Trophoblast cell (in vitro differentiated cells and primary cell): ENCODE data around the gene PML.
A peak's percentile ranks its signal among the peaks of the same experiment; 100 is the strongest.

Source experiments
- DNase-seq, 2 donors: peaks; one replicate each; pipeline ENCODE4 v3.0.0-alpha.2; 2016
- H2AFZ ChIP-seq: 2 replicates; pipeline ENCODE4 v1.6.1; 2013; ENCODE audit warnings: low read length, moderate library complexity, mild to moderate bottlenecking; ENCODE audit not compliant: insufficient read depth, poor library complexity
- H2AK5ac ChIP-seq: 2 replicates; pipeline ENCODE4 v1.6.1; 2013; ENCODE audit warnings: mild to moderate bottlenecking, low read length
- H2BK120ac ChIP-seq: 2 replicates; pipeline ENCODE4 v1.6.1; 2013; ENCODE audit warnings: low read length, mild to moderate bottlenecking, moderate library complexity; ENCODE audit not compliant: insufficient read depth, poor library complexity
- H2BK12ac ChIP-seq: 2 replicates; pipeline ENCODE4 v1.6.1; 2013; ENCODE audit warnings: mild to moderate bottlenecking, low read length, moderate library complexity
- H2BK5ac ChIP-seq: 2 replicates; pipeline ENCODE4 v1.6.1; 2013; ENCODE audit warnings: low read length, low read depth, moderate library complexity, mild to moderate bottlenecking; ENCODE audit not compliant: poor library complexity
- H3K14ac ChIP-seq: 2 replicates; pipeline ENCODE4 v1.6.1; 2013; ENCODE audit warnings: mild to moderate bottlenecking, low read length
- H3K18ac ChIP-seq: 2 replicates; pipeline ENCODE4 v1.6.1; 2013; ENCODE audit warnings: mild to moderate bottlenecking, low read length
- H3K23ac ChIP-seq: 2 replicates; pipeline ENCODE4 v1.6.1; 2013; ENCODE audit warnings: low read length
- H3K27ac ChIP-seq: 2 replicates; pipeline ENCODE4 v1.5.1; 2013; ENCODE audit warnings: low read depth, mild to moderate bottlenecking, inconsistent platforms, low read length, moderate library complexity
- H3K27me3 ChIP-seq: 2 replicates; pipeline ENCODE4 v1.6.1; 2013; ENCODE audit warnings: inconsistent platforms, mild to moderate bottlenecking, low read length, moderate library complexity; ENCODE audit not compliant: insufficient read depth
- H3K36me3 ChIP-seq, 2 experiments: 1 replicate in 1 of 2; 2 replicates in 1 of 2; pipeline ENCODE4 v1.6.1; 2013; ENCODE audit warnings: low read length in 2 of 2, mild to moderate bottlenecking in 2 of 2, moderate library complexity in 1 of 2; ENCODE audit not compliant: insufficient read depth in 2 of 2, control insufficient read depth in 1 of 2
- H3K4ac ChIP-seq: 2 replicates; pipeline ENCODE4 v1.6.1; 2013; ENCODE audit warnings: low read depth, mild to moderate bottlenecking, low read length, moderate library complexity
- H3K4me1 ChIP-seq, 2 experiments: 1 replicate in 1 of 2; 2 replicates in 1 of 2; pipeline ENCODE4 v1.6.1; 2013; ENCODE audit warnings: low read length in 2 of 2, mild to moderate bottlenecking in 2 of 2, moderate library complexity in 1 of 2; ENCODE audit not compliant: insufficient read depth in 2 of 2, control insufficient read depth in 1 of 2
- H3K4me2 ChIP-seq: 2 replicates; pipeline ENCODE4 v1.6.1; 2013; ENCODE audit warnings: inconsistent platforms, mild to moderate bottlenecking, low read length, moderate library complexity
- H3K4me3 ChIP-seq: 2 replicates; pipeline ENCODE4 v1.5.1; 2013; ENCODE audit warnings: mild to moderate bottlenecking, low read depth, low read length, inconsistent platforms
- H3K79me1 ChIP-seq: one replicate; pipeline ENCODE4 v1.6.1; 2013; ENCODE audit warnings: low read length
- H3K79me2 ChIP-seq: 2 replicates; pipeline ENCODE4 v1.6.1; 2013; ENCODE audit warnings: low read length, mild to moderate bottlenecking; ENCODE audit not compliant: control insufficient read depth, insufficient read depth, poor library complexity
- H3K9ac ChIP-seq: 2 replicates; pipeline ENCODE4 v1.6.1; 2013; ENCODE audit warnings: mild to moderate bottlenecking, low read length
- H3K9me3 ChIP-seq: 2 replicates; pipeline ENCODE4 v1.6.1; 2013; ENCODE audit warnings: low read depth, mild to moderate bottlenecking, control low read depth, inconsistent platforms, low read length; ENCODE audit not compliant: insufficient read depth
- H4K12ac ChIP-seq: 2 replicates; pipeline ENCODE4 v1.6.1; 2013; ENCODE audit warnings: low read depth, mild to moderate bottlenecking, low read length, moderate library complexity
- H4K8ac ChIP-seq: 2 replicates; pipeline ENCODE4 v1.6.1; 2013; ENCODE audit warnings: low read depth, mild to moderate bottlenecking, low read length, moderate library complexity
- H4K91ac ChIP-seq: one replicate; pipeline ENCODE4 v1.6.1; 2013; ENCODE audit warnings: low read depth, mild to moderate bottlenecking, low read length, moderate library complexity
- WGBS: extraction: QIAGEN DNeasy Blood & Tissue Kit; methylation state at CpG from one replicate; pipeline ENCODE4 v1.1.7; 2013; ENCODE audit warnings: missing lambda C conversion rate; ENCODE audit not compliant: insufficient read length, insufficient coverage; ENCODE audit errors: extremely low coverage; 5-methylcytosine and 5-hydroxymethylcytosine counted together

Gene PML

DNA sequence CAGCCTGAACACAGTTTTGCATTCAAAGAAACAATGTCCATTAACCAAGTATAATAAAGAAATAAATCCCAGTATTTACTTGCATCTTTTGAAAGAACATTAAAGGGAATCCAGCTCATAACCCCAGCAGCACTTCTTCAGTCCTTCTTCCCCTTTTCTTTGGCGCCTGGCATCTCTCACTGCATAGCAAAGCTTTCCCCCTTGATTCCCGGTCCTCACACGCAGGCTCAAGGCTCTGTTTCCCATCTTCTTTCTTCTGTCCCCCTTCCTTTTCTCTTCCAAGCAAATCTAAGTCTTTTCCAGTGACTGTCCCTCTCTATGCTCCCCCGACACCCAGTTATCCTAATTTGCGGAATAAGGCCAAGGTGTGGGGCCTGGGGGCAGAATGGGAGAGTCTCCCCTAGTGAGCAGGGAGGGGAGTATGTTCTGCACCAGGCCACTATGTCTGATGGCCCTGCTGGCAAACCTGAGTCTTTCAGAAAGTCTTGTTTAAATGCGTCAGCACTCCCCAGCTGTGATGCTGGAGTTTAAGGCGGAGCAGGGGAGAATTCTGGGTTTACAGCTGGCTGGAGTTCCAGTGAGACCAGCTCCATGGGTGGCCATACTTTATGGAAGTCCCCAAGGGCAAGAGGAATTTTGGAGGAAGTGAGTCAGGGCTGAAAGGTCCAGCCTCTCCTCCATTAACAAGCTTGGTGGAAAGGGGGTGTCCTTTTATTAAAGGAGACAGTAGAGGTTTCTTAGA is 45.8 kb downstream of the PML start:
- no peak overlapping the region for H3K23ac ChIP-seq
- H2BK120ac ChIP-seq, result no peak overlapping the region
- H3K9me3 ChIP-seq, result peaks cover 2% of the 10 kb centered on the region
- peaks cover 4 to 8% of the 10 kb centered on the region in 2 experiments for H3K36me3 ChIP-seq
- no peak overlapping the region for H3K9ac ChIP-seq
- H3K27ac ChIP-seq, result no peak overlapping the region
- no peak overlapping the region for H4K12ac ChIP-seq
- H3K14ac ChIP-seq, result no peak overlapping the region
- H3K79me2 ChIP-seq, result no peaks in the 10 kb centered on the region
- H3K27me3 ChIP-seq, result no peaks in the 10 kb centered on the region
- H3K4me1 ChIP-seq, result no peaks in the 10 kb centered on the region
- no peak overlapping the region for H4K8ac ChIP-seq
- H3K79me1 ChIP-seq, result no peaks in the 10 kb centered on the region
- H4K91ac ChIP-seq, result no peak overlapping the region
- DNase-seq, result peak in 1 of 2 donors; percentile 16
- H2AFZ ChIP-seq, result no peak overlapping the region
- no peak overlapping the region for H2BK12ac ChIP-seq
- H3K4me3 ChIP-seq, result no peak overlapping the region
- no peak overlapping the region for H3K4ac ChIP-seq
- no CpG with 5 or more reads among the region's 7 CpGs for WGBS
- H2BK5ac ChIP-seq, result no peak overlapping the region
- H3K4me2 ChIP-seq, result no peak overlapping the region
- no peak overlapping the region for H2AK5ac ChIP-seq
- no peak overlapping the region for H3K18ac ChIP-seq

DNA sequence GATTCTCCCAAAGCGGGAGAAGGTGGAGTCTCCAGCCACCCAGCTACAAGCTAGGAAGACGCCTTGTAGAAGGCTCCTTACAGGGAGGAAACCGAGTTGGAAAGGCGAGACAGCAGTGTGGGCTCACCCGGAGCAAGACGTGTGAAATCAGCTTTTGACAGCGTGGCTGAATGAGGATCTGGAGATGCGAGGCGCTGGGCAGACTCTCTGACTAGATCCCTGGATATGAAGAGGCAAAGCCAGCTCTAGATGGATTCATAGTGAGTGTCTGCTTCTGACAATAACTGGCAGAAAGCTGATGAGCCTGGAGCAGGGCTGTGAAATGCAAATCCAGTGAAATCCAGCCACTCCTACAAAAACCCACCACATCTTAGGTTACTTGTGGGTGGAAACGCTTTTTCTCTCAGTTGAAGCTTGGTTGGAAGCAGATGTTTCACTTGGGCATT is 46.8 kb downstream of the PML start:
- WGBS, result no CpG with 5 or more reads among the region's 10 CpGs
- no peak for DNase-seq

GRCh38 chr15:74041777-74042435 is 47.4 kb downstream of the PML start:
- no peak for DNase-seq
- no peak overlapping the region for H3K4me3 ChIP-seq
- no peak overlapping the region for H2AK5ac ChIP-seq
- H3K36me3 ChIP-seq, result no peaks in the 10 kb centered on the region
- no peaks in the 10 kb centered on the region for H3K79me2 ChIP-seq
- no peaks in the 10 kb centered on the region for H3K79me1 ChIP-seq
- H3K27me3 ChIP-seq, result no peaks in the 10 kb centered on the region
- no peak overlapping the region for H2AFZ ChIP-seq
- H3K9me3 ChIP-seq, result peaks cover 2% of the 10 kb centered on the region
- WGBS, result no CpG with 5 or more reads among the region's 8 CpGs
- H3K18ac ChIP-seq, result no peak overlapping the region
- no peak overlapping the region for H3K9ac ChIP-seq
- no peak overlapping the region for H2BK12ac ChIP-seq
- H3K4me1 ChIP-seq, result no peaks in the 10 kb centered on the region
- H4K8ac ChIP-seq, result no peak overlapping the region
- H3K4me2 ChIP-seq, result no peak overlapping the region
- no peak overlapping the region for H4K12ac ChIP-seq
- no peak overlapping the region for H3K4ac ChIP-seq
- no peak overlapping the region for H2BK120ac ChIP-seq
- H2BK5ac ChIP-seq, result no peak overlapping the region
- H4K91ac ChIP-seq, result no peak overlapping the region
- no peak overlapping the region for H3K14ac ChIP-seq
- H3K23ac ChIP-seq, result no peak overlapping the region
- no peak overlapping the region for H3K27ac ChIP-seq

More for the DNA sequence above, 46.8 kb downstream of the PML start:
- Histone ChIP-seq H2AK5ac (no peak overlapping the region), H3K23ac (no peak overlapping the region), H3K27ac (no peak overlapping the region), H3K27me3 (no peaks in the 10 kb centered on the region), H3K4me1 (no peaks in the 10 kb centered on the region), H3K18ac (no peak overlapping the region), H2BK12ac (no peak overlapping the region), H3K79me1 (no peaks in the 10 kb centered on the region), H3K4me2 (no peak overlapping the region), H3K79me2 (no peaks in the 10 kb centered on the region), H4K8ac (no peak overlapping the region), H3K4me3 (no peak overlapping the region), H3K4ac (no peak overlapping the region), H2BK120ac (no peak overlapping the region), H2AFZ (no peak overlapping the region), H2BK5ac (no peak overlapping the region), H3K14ac (no peak overlapping the region), H3K9ac (no peak overlapping the region), H3K36me3 (no peaks in the 10 kb centered on the region), H4K91ac (no peak overlapping the region), H3K9me3 (peaks cover 2% of the 10 kb centered on the region), H4K12ac (no peak overlapping the region)

- Histone ChIP-seq H3K4me1 (no peaks in the 10 kb centered on the region), H4K8ac (no peak overlapping the region), H4K91ac (no peak overlapping the region), H3K4me3 (no peak overlapping the region), H2AFZ (no peak overlapping the region), H4K12ac (no peak overlapping the region), H3K14ac (no peak overlapping the region), H3K79me2 (no peaks in the 10 kb centered on the region), H3K27me3 (no peaks in the 10 kb centered on the region), H2BK12ac (no peak overlapping the region), H2BK120ac (no peak overlapping the region), H3K9me3 (peaks cover 2% of the 10 kb centered on the region), H2AK5ac (no peak overlapping the region), H3K23ac (no peak overlapping the region), H3K4me2 (no peak overlapping the region), H2BK5ac (no peak overlapping the region), H3K4ac (no peak overlapping the region), H3K79me1 (no peaks in the 10 kb centered on the region), H3K9ac (no peak overlapping the region), H3K18ac (no peak overlapping the region), H3K36me3 (no peaks in the 10 kb centered on the region), H3K27ac (no peak overlapping the region)
- DNase-seq, result no peak
- no CpG with 5 or more reads among the region's 11 CpGs for WGBS
Observed at GRCh38 chr15:74042603-74043424, 48.3 kb downstream of the PML start.
